OCI-LY1 (cell line): Measurements from ENCODE around the gene PPP1R12A.

ENCODE experiments used
- H2AFZ ChIP-seq: fragments of 200-600 bp; sonication (generic), shearing (Covaris generic); 2 replicates; pipeline ENCODE4 v1.6.0; 2014; ENCODE audit warnings: antibody characterized with exemption, mild to moderate bottlenecking, low read length
- H3F3A ChIP-seq: fragments of 200-600 bp; sonication (generic), shearing (Covaris generic); 2 replicates; pipeline ENCODE4 v1.6.0; 2014; ENCODE audit warnings: mild to moderate bottlenecking, antibody characterized with exemption, low read length, moderate library complexity; ENCODE audit not compliant: insufficient read depth
- H3K27ac ChIP-seq: fragments of 200-600 bp; sonication (generic); 2 replicates; pipeline ENCODE4 v1.5.1; 2014; ENCODE audit warnings: low read length, mixed run types, mild to moderate bottlenecking, low read depth; ENCODE audit not compliant: poor library complexity, severe bottlenecking
- H3K27me3 ChIP-seq: fragments of 200-600 bp; sonication (generic); 2 replicates; pipeline ENCODE4 v1.6.0; 2014; ENCODE audit warnings: antibody characterized with exemption, mild to moderate bottlenecking, low read length, moderate library complexity; ENCODE audit not compliant: insufficient read depth
- H3K36me3 ChIP-seq: fragments of 200-600 bp; sonication (generic); 2 replicates; pipeline ENCODE4 v1.6.1; 2014; ENCODE audit warnings: mild to moderate bottlenecking, antibody characterized with exemption, low read length, moderate library complexity, mixed read lengths; ENCODE audit not compliant: insufficient read depth
- H3K4me1 ChIP-seq: fragments of 200-600 bp; sonication (generic); 2 replicates; pipeline ENCODE4 v1.5.1; 2014; ENCODE audit warnings: mild to moderate bottlenecking, low read length, moderate library complexity; ENCODE audit not compliant: insufficient read depth, severe bottlenecking
- H3K4me2 ChIP-seq: fragments of 200-600 bp; sonication (generic), shearing (Covaris generic); 2 replicates; pipeline ENCODE4 v1.6.1; 2014; ENCODE audit warnings: low read length
- H3K4me3 ChIP-seq: fragments of 200-600 bp; sonication (generic); 2 replicates; pipeline ENCODE4 v1.5.1; 2014; ENCODE audit warnings: low read length, low read depth, mild to moderate bottlenecking, mixed read lengths; ENCODE audit not compliant: poor library complexity, severe bottlenecking
- H3K79me2 ChIP-seq: fragments of 200-600 bp; shearing (Covaris generic); 2 replicates; pipeline ENCODE4 v1.6.1; 2016; ENCODE audit warnings: mixed run types, low read length, mixed read lengths; ENCODE audit not compliant: insufficient read depth
- H3K9ac ChIP-seq: fragments of 200-600 bp; sonication (generic), shearing (Covaris generic); 2 replicates; pipeline ENCODE4 v1.6.1; 2014; ENCODE audit warnings: mild to moderate bottlenecking, low read length, mixed read lengths
- H3K9me2 ChIP-seq: fragments of 200-600 bp; sonication (generic), shearing (Covaris generic); 2 replicates; pipeline ENCODE4 v1.6.1; 2014; ENCODE audit warnings: low read depth, mild to moderate bottlenecking, low read length, mixed read lengths
- H3K9me3 ChIP-seq: fragments of 200-600 bp; shearing (Covaris generic); 2 replicates; pipeline ENCODE4 v1.6.1; 2014; ENCODE audit warnings: low read length, mixed read lengths
- H4K20me1 ChIP-seq: fragments of 200-600 bp; sonication (generic), shearing (Covaris generic); 2 replicates; pipeline ENCODE4 v1.6.0; 2016; ENCODE audit warnings: mild to moderate bottlenecking, low read length; ENCODE audit not compliant: insufficient read depth
- EZH2 ChIP-seq: fragments of 200-600 bp; sonication (generic), shearing (Covaris generic); IDR thresholded peaks from 2 replicates; pipeline ENCODE4 v1.8.0; 2017; ENCODE audit warnings: borderline replicate concordance, mixed run types, mild to moderate bottlenecking, antibody characterized with exemption, low read length, moderate library complexity, mixed read lengths
- TF ChIP-seq, protein P1 (sequence below): fragments of 200-600 bp; sonication (generic), shearing (Covaris generic); IDR thresholded peaks from 2 replicates; pipeline ENCODE4 v1.5.1; 2017; ENCODE audit warnings: mild to moderate bottlenecking, antibody characterized with exemption, low read length, moderate library complexity, mixed read lengths

PPP1R12A gene

DNA sequence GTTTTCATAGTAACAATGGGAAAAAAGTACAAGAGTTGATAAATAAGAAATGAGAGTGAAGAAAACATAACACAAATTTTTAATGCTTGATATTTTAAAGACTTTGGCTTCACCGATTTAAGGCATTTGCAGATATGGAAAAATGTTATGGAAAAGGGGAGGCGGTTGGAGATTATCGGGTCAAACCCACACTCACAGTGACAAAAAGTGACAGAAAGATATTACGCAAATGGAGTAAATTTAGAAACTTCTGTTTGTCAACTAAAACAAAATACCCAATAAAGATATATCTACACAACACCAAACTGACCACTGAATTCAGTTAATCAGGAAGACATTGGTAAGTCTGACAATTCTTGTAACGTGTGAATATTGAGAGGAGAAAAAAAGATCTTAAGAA is 2.5 kb downstream of the PPP1R12A start:
- peaks cover 54% of the 10 kb centered on the region for H3K4me1 ChIP-seq
- peak overlapping the region; percentile 88 for H3K9ac ChIP-seq

DNA sequence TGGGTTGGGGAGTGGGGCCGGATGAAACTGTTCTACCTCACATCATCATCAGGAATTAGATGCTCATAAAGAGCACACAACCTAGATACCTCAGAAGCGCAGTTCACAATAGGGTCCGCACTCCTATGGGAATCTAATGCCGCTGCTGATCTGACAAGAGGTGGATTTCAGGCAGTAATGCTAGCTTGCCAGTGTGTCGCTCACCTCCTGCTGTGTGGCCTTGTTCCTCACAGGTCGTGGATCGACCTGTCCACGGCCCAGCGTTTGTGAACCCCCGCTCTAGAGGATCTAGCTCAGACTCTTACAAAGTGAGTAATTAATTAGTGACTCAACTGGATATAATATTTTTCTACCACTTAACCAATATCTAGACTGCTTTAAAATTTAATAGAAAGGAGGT is 5.8 kb downstream of the PPP1R12A start:
- peak overlapping the region; percentile 60 for H3K27ac ChIP-seq
- H3K36me3 ChIP-seq, result no peaks in the 10 kb centered on the region
- no peaks in the 10 kb centered on the region for H3K9me3 ChIP-seq
- no peak overlapping the region for H3K4me3 ChIP-seq
- H3K4me2 ChIP-seq, result peak overlapping the region; percentile 45; the same call in 1 of the 2 replicates
- H3K9me2 ChIP-seq, result no peaks in the 10 kb centered on the region
- no peak overlapping the region for H2AFZ ChIP-seq
- H3K79me2 ChIP-seq, result peaks cover 100% of the 10 kb centered on the region
- no peak for TF ChIP-seq EZH2
- TF ChIP-seq, protein P1, sequence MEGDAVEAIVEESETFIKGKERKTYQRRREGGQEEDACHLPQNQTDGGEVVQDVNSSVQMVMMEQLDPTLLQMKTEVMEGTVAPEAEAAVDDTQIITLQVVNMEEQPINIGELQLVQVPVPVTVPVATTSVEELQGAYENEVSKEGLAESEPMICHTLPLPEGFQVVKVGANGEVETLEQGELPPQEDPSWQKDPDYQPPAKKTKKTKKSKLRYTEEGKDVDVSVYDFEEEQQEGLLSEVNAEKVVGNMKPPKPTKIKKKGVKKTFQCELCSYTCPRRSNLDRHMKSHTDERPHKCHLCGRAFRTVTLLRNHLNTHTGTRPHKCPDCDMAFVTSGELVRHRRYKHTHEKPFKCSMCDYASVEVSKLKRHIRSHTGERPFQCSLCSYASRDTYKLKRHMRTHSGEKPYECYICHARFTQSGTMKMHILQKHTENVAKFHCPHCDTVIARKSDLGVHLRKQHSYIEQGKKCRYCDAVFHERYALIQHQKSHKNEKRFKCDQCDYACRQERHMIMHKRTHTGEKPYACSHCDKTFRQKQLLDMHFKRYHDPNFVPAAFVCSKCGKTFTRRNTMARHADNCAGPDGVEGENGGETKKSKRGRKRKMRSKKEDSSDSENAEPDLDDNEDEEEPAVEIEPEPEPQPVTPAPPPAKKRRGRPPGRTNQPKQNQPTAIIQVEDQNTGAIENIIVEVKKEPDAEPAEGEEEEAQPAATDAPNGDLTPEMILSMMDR, result no peak
- peaks cover 9% of the 10 kb centered on the region; the same call in 1 of the 2 replicates for H4K20me1 ChIP-seq
- peaks cover 4% of the 10 kb centered on the region; the same call in 1 of the 2 replicates for H3F3A ChIP-seq
- H3K9ac ChIP-seq, result no peak overlapping the region; the same call in 1 of the 2 replicates
- no peaks in the 10 kb centered on the region for H3K27me3 ChIP-seq
- peaks cover 56% of the 10 kb centered on the region for H3K4me1 ChIP-seq

More for the DNA sequence above, 2.5 kb downstream of the PPP1R12A start:
- Histone ChIP-seq H3K4me2 (peak overlapping the region; percentile 92), H2AFZ (no peak overlapping the region), H3K27me3 (no peaks in the 10 kb centered on the region), H3K27ac (no peak overlapping the region), H3K36me3 (no peaks in the 10 kb centered on the region), H3K4me3 (peak overlapping the region; percentile 81), H3K9me2 (no peaks in the 10 kb centered on the region), H3F3A (peaks cover 4% of the 10 kb centered on the region; the same call in 1 of the 2 replicates), H3K9me3 (no peaks in the 10 kb centered on the region), H3K79me2 (peaks cover 71% of the 10 kb centered on the region), H4K20me1 (peaks cover 9% of the 10 kb centered on the region; the same call in 1 of the 2 replicates)
- TF ChIP-seq, protein P1, result no peak

DNA sequence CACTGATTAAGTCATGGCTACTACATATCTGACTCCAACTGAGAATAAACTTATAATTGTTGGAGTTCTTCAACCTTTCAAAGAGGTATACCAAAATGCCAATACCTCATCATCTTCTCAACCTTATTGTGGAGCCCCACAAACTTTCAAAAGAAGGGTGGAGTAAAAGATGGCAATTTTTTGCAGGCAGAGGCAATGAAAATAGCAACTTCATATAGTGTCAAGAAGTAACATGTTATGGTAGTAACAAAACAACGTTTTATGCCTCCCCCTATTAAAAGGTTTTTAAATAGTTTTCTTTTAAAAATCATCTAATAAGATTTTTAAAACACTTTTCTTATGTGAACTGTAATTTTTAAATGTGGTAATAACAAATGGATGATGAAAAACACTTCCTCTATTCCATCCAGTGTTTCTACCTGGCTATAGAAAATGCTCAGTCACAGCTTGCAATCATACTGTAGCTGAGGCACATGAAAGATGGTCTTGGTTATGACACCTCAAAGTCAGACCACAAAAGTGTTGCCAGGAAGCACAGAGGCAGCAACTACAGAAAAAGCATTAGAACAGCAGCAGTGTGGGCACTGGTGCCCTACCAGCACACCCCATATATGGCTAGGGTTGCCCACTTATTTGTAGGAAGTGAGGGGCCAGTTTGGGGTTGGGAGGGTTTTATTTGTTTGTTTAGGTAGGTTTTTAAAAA is 7.0 kb downstream of the PPP1R12A start:
- H3F3A ChIP-seq, result peaks cover 4% of the 10 kb centered on the region; the same call in 1 of the 2 replicates
- H3K27ac ChIP-seq, result peak overlapping the region; percentile 60
- peaks cover 4% of the 10 kb centered on the region; the same call in 1 of the 2 replicates for H4K20me1 ChIP-seq
- no peak overlapping the region for H2AFZ ChIP-seq
- H3K4me2 ChIP-seq, result peak overlapping the region; percentile 45; the same call in 1 of the 2 replicates
- TF ChIP-seq, protein P1, result no peak
- no peak for TF ChIP-seq EZH2
- H3K4me3 ChIP-seq, result peak overlapping the region; percentile 2
- H3K9me3 ChIP-seq, result no peaks in the 10 kb centered on the region
- peaks cover 100% of the 10 kb centered on the region for H3K79me2 ChIP-seq
- H3K36me3 ChIP-seq, result no peaks in the 10 kb centered on the region
- no peaks in the 10 kb centered on the region for H3K27me3 ChIP-seq
- H3K9ac ChIP-seq, result peak overlapping the region; percentile 38
- H3K9me2 ChIP-seq, result no peaks in the 10 kb centered on the region
- H3K4me1 ChIP-seq, result peaks cover 50% of the 10 kb centered on the region
